OCI-LY7 (cell line): Measurements from ENCODE around the gene ATP6V0E2.

ENCODE experiments used
- CTCF ChIP-seq: fragments of 200-600 bp; sonication (generic); conservative IDR thresholded peaks from 2 replicates; pipeline ENCODE4 v1.5.1; 2014; ENCODE audit warnings: mild to moderate bottlenecking, antibody characterized with exemption, low read length, moderate library complexity, mixed read lengths
- EZH2phosphoT487 ChIP-seq: fragments of 200-600 bp; sonication (generic); IDR thresholded peaks from 2 replicates; pipeline ENCODE4 v1.6.1; 2018; ENCODE audit warnings: low read depth, borderline replicate concordance, mild to moderate bottlenecking, mixed run types, antibody characterized with exemption, low read length, moderate library complexity, mixed read lengths

GRCh38 chr7:149883048-149883438 is 9.3 kb downstream of the ATP6V0E2 start:
- TF ChIP-seq CTCF (no peak), EZH2phosphoT487 (no peak)
